Measurements from ENCODE around the gene SOS1. TPM values are rescaled to one million over a fixed set of nuclear protein-coding genes. Genes with fewer than 3 reads are reported as not detected.

Gene SOS1
- polyA plus RNA-seq, 1 of the 3 experiments (the other 2 are of a cell fraction), result 12.8 TPM

DNA sequence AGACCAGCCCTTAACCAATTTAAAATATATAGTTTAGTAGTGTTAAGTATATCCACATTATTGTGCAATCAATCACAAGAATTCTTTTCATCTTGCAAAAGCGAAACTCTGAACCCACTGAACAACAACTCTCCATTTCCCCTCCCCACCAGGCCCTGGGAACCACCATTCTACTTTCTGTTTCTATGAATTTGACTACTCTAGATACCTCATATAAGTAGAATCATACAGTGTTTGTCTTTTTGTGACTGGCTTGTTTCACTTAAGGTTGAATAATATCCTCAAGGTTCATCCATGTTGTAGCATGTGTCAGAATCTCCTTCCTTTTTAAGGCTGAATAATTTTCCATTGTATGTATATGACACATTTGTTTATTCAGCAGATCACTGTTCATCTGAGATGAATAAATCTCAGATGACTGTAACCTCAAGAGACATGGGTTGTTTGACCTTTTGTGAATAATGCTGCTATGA, 8.1 kb upstream of the SOS1 start (continued):
- TF ChIP-seq, protein P1, sequence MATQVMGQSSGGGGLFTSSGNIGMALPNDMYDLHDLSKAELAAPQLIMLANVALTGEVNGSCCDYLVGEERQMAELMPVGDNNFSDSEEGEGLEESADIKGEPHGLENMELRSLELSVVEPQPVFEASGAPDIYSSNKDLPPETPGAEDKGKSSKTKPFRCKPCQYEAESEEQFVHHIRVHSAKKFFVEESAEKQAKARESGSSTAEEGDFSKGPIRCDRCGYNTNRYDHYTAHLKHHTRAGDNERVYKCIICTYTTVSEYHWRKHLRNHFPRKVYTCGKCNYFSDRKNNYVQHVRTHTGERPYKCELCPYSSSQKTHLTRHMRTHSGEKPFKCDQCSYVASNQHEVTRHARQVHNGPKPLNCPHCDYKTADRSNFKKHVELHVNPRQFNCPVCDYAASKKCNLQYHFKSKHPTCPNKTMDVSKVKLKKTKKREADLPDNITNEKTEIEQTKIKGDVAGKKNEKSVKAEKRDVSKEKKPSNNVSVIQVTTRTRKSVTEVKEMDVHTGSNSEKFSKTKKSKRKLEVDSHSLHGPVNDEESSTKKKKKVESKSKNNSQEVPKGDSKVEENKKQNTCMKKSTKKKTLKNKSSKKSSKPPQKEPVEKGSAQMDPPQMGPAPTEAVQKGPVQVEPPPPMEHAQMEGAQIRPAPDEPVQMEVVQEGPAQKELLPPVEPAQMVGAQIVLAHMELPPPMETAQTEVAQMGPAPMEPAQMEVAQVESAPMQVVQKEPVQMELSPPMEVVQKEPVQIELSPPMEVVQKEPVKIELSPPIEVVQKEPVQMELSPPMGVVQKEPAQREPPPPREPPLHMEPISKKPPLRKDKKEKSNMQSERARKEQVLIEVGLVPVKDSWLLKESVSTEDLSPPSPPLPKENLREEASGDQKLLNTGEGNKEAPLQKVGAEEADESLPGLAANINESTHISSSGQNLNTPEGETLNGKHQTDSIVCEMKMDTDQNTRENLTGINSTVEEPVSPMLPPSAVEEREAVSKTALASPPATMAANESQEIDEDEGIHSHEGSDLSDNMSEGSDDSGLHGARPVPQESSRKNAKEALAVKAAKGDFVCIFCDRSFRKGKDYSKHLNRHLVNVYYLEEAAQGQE (IDR thresholded peaks at IDR 0.05; ENCODE audit: low read depth, low read length), result no peak
- no peak for TF ChIP-seq GABPA (IDR thresholded peaks at IDR 0.05; ENCODE audit: low read depth)

DNA sequence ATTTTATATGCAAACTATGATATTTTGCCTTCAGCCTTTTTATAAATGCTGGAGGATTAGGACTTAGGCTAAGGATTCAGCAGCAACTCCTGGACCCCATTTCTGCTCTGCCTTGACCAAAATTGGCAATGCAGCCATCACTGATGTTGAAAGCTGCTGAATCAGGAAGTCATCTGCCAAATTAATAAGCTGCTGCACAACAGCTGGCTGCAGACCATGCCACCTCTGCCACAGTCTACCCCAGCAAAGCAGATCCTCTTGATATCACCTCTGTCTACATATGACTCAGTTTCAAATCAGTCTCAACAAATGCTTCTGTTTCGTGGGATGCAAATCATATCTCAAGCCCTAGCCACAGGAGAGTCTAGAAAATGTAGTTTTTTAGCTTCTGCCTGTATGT, 7.1 kb upstream of the SOS1 start:
- H3F3A ChIP-seq (replicated peaks; ENCODE audit: insufficient read depth), result peaks cover 2% of the 10 kb centered on the region
- no peak overlapping the region for H2AFZ ChIP-seq (ENCODE audit: low read depth)
- peak; percentile 71 for DNase-seq
- H3K9me2 ChIP-seq, result no peaks in the 10 kb centered on the region
- H4K20me1 ChIP-seq (ENCODE audit: insufficient read depth), result no peaks in the 10 kb centered on the region
- H3K27ac ChIP-seq (ENCODE audit: low read depth in 2 of 2, low read length in 1 of 2), result peak overlapping the region in 1 of 2 experiments; percentile 66; a peak in 2 of 4 replicates
- ChIA-PET POLR2A (no interaction called here), CTCF (interaction anchor here (0.7 to 8.1 kb wide), 10 partner anchors 9 to 200 kb away, joined by 3 to 76 read pairs (median 3); no protein-coding TSS in a partner anchor)
- H3K27me3 ChIP-seq (ENCODE audit: insufficient read depth), result no peaks in the 10 kb centered on the region
- 18% methylated on average over 1 of the region's 1 CpG for WGBS (ENCODE audit: low lambda C conversion rate)
- no peak overlapping the region for H3K9ac ChIP-seq
- H3K4me2 ChIP-seq, result no peak overlapping the region
- no peak overlapping the region for H3K4me3 ChIP-seq (ENCODE audit: low read depth in 2 of 2, low read length in 1 of 2)
- no peaks in the 10 kb centered on the region for H3K9me3 ChIP-seq
- H3K36me3 ChIP-seq (replicated peaks in 1 of 2; ENCODE audit: control insufficient read depth in 1 of 2, insufficient read depth in 2 of 2, low read length in 1 of 2), result no peaks in the 10 kb centered on the region
- no peaks in the 10 kb centered on the region; the same call in 1 of the 2 replicates for H3K79me2 ChIP-seq (ENCODE audit: insufficient read depth)
- peaks cover 0 to 24% of the 10 kb centered on the region in 2 experiments; a peak in 3 of 4 replicates for H3K4me1 ChIP-seq (ENCODE audit: control insufficient read depth in 1 of 2, insufficient read depth in 2 of 2, low read depth in 1 of 2, low read length in 1 of 2)
- TF ChIP-seq ELF1 (IDR thresholded peaks at IDR 0.05) (no peak), EP300 (IDR thresholded peaks at IDR 0.05; ENCODE audit: borderline replicate concordance in 1 of 2, low read depth in 1 of 2, low read length in 1 of 2) (peak in 1 of 2 experiments; percentile 63; a peak in 1 of 4 replicates), FOXM1 (IDR thresholded peaks at IDR 0.05; ENCODE audit: low read depth) (no peak), NRF1 (IDR thresholded peaks at IDR 0.05; ENCODE audit: low read depth, low read length) (no peak), FOSL2 (IDR thresholded peaks at IDR 0.05; ENCODE audit: borderline replicate concordance, low read depth) (no peak), MXI1 (IDR thresholded peaks at IDR 0.05; ENCODE audit: low read depth, low read length) (peak; percentile 64), YY1 (IDR thresholded peaks at IDR 0.05; ENCODE audit: low read depth) (no peak), MEF2A (IDR thresholded peaks at IDR 0.05; ENCODE audit: borderline replicate concordance, low read depth) (no peak), POLR2AphosphoS5 (IDR thresholded peaks at IDR 0.05; ENCODE audit: low read depth, low read length) (no peak), TEAD4 (IDR thresholded peaks at IDR 0.05; ENCODE audit: borderline replicate concordance, insufficient read depth) (no peak)
- TF ChIP-seq, protein P2, sequence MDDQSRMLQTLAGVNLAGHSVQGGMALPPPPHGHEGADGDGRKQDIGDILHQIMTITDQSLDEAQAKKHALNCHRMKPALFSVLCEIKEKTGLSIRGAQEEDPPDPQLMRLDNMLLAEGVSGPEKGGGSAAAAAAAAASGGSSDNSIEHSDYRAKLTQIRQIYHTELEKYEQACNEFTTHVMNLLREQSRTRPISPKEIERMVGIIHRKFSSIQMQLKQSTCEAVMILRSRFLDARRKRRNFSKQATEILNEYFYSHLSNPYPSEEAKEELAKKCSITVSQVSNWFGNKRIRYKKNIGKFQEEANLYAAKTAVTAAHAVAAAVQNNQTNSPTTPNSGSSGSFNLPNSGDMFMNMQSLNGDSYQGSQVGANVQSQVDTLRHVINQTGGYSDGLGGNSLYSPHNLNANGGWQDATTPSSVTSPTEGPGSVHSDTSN (IDR thresholded peaks at IDR 0.05), result no peak
- TF ChIP-seq, protein P3, sequence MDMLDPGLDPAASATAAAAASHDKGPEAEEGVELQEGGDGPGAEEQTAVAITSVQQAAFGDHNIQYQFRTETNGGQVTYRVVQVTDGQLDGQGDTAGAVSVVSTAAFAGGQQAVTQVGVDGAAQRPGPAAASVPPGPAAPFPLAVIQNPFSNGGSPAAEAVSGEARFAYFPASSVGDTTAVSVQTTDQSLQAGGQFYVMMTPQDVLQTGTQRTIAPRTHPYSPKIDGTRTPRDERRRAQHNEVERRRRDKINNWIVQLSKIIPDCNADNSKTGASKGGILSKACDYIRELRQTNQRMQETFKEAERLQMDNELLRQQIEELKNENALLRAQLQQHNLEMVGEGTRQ (IDR thresholded peaks at IDR 0.05; ENCODE audit: borderline replicate concordance, low read depth, low read length), result no peak
- TF ChIP-seq, protein P4, sequence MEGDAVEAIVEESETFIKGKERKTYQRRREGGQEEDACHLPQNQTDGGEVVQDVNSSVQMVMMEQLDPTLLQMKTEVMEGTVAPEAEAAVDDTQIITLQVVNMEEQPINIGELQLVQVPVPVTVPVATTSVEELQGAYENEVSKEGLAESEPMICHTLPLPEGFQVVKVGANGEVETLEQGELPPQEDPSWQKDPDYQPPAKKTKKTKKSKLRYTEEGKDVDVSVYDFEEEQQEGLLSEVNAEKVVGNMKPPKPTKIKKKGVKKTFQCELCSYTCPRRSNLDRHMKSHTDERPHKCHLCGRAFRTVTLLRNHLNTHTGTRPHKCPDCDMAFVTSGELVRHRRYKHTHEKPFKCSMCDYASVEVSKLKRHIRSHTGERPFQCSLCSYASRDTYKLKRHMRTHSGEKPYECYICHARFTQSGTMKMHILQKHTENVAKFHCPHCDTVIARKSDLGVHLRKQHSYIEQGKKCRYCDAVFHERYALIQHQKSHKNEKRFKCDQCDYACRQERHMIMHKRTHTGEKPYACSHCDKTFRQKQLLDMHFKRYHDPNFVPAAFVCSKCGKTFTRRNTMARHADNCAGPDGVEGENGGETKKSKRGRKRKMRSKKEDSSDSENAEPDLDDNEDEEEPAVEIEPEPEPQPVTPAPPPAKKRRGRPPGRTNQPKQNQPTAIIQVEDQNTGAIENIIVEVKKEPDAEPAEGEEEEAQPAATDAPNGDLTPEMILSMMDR (IDR thresholded peaks at IDR 0.05), result no peak
- TF ChIP-seq, protein P5, sequence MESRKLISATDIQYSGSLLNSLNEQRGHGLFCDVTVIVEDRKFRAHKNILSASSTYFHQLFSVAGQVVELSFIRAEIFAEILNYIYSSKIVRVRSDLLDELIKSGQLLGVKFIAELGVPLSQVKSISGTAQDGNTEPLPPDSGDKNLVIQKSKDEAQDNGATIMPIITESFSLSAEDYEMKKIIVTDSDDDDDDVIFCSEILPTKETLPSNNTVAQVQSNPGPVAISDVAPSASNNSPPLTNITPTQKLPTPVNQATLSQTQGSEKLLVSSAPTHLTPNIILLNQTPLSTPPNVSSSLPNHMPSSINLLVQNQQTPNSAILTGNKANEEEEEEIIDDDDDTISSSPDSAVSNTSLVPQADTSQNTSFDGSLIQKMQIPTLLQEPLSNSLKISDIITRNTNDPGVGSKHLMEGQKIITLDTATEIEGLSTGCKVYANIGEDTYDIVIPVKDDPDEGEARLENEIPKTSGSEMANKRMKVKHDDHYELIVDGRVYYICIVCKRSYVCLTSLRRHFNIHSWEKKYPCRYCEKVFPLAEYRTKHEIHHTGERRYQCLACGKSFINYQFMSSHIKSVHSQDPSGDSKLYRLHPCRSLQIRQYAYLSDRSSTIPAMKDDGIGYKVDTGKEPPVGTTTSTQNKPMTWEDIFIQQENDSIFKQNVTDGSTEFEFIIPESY (IDR thresholded peaks at IDR 0.05; ENCODE audit: borderline replicate concordance, low read depth), result no peak
- TF ChIP-seq, protein P6, sequence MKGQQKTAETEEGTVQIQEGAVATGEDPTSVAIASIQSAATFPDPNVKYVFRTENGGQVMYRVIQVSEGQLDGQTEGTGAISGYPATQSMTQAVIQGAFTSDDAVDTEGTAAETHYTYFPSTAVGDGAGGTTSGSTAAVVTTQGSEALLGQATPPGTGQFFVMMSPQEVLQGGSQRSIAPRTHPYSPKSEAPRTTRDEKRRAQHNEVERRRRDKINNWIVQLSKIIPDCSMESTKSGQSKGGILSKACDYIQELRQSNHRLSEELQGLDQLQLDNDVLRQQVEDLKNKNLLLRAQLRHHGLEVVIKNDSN (IDR thresholded peaks at IDR 0.05; ENCODE audit: borderline replicate concordance, low read depth), result no peak
